ENCODE measurements around the gene DNAJC16.

DNA sequence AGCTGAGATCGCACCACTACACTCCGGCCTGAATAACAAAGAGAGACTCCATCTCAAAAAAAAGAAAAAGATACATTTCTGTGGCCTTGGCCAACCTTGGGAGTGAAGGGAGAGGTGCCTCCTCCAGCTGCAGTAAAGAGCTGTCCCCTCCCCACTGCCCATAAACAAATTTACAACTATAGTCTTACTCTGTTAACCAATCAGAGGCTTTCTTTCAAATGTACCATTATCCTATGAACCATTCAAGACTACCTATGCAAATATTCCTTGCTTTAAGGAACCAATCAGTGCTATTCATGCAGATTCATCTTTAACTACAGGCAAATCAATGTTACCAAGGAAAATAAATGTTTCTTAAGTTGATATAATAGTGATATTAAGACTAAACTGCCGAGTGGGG is 49.7 kb upstream of the DNAJC16 start:
- TF ChIP-seq CREB1 (IDR thresholded peaks at IDR 0.05; ENCODE audit: low read depth) (no peak), EGR1 (IDR thresholded peaks at IDR 0.05) (no peak), CEBPB (IDR thresholded peaks at IDR 0.05) (no peak), TAF1 (IDR thresholded peaks at IDR 0.05; ENCODE audit: low read depth) (no peak), EP300 (IDR thresholded peaks at IDR 0.05; ENCODE audit: borderline replicate concordance) (no peak), ZBTB7A (IDR thresholded peaks at IDR 0.05; ENCODE audit: low read depth) (no peak), TCF12 (IDR thresholded peaks at IDR 0.05; ENCODE audit: low read depth) (no peak), RAD21 (IDR thresholded peaks at IDR 0.05; ENCODE audit: low read depth) (no peak), YY1 (IDR thresholded peaks at IDR 0.05; ENCODE audit: low read depth) (no peak), NFIC (IDR thresholded peaks at IDR 0.05) (no peak), FOXM1 (IDR thresholded peaks at IDR 0.05; ENCODE audit: borderline replicate concordance, low read depth) (no peak)
- TF ChIP-seq, protein P1, sequence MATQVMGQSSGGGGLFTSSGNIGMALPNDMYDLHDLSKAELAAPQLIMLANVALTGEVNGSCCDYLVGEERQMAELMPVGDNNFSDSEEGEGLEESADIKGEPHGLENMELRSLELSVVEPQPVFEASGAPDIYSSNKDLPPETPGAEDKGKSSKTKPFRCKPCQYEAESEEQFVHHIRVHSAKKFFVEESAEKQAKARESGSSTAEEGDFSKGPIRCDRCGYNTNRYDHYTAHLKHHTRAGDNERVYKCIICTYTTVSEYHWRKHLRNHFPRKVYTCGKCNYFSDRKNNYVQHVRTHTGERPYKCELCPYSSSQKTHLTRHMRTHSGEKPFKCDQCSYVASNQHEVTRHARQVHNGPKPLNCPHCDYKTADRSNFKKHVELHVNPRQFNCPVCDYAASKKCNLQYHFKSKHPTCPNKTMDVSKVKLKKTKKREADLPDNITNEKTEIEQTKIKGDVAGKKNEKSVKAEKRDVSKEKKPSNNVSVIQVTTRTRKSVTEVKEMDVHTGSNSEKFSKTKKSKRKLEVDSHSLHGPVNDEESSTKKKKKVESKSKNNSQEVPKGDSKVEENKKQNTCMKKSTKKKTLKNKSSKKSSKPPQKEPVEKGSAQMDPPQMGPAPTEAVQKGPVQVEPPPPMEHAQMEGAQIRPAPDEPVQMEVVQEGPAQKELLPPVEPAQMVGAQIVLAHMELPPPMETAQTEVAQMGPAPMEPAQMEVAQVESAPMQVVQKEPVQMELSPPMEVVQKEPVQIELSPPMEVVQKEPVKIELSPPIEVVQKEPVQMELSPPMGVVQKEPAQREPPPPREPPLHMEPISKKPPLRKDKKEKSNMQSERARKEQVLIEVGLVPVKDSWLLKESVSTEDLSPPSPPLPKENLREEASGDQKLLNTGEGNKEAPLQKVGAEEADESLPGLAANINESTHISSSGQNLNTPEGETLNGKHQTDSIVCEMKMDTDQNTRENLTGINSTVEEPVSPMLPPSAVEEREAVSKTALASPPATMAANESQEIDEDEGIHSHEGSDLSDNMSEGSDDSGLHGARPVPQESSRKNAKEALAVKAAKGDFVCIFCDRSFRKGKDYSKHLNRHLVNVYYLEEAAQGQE (IDR thresholded peaks at IDR 0.05; ENCODE audit: low read depth): no peak
- TF ChIP-seq, protein P2, sequence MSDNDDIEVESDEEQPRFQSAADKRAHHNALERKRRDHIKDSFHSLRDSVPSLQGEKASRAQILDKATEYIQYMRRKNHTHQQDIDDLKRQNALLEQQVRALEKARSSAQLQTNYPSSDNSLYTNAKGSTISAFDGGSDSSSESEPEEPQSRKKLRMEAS (IDR thresholded peaks at IDR 0.05): no peak
- TF ChIP-seq, protein P3, sequence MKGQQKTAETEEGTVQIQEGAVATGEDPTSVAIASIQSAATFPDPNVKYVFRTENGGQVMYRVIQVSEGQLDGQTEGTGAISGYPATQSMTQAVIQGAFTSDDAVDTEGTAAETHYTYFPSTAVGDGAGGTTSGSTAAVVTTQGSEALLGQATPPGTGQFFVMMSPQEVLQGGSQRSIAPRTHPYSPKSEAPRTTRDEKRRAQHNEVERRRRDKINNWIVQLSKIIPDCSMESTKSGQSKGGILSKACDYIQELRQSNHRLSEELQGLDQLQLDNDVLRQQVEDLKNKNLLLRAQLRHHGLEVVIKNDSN (IDR thresholded peaks at IDR 0.05): no peak

All from Ishikawa (cell line).